ENCODE data around the gene HBG1. TPM values are rescaled to one million over a fixed set of nuclear protein-coding genes. Genes with fewer than 3 reads are reported as not detected.

HBG1 gene
- total RNA-seq, 6 donors from 2014 or later = 2.9 to 4.6 TPM; not detected in 4

DNA sequence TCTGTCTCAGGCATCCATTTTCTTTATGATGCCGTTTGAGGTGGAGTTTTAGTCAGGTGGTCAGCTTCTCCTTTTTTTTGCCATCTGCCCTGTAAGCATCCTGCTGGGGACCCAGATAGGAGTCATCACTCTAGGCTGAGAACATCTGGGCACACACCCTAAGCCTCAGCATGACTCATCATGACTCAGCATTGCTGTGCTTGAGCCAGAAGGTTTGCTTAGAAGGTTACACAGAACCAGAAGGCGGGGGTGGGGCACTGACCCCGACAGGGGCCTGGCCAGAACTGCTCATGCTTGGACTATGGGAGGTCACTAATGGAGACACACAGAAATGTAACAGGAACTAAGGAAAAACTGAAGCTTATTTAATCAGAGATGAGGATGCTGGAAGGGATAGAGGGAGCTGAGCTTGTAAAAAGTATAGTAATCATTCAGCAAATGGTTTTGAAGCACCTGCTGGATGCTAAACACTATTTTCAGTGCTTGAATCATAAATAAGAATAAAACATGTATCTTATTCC, 31.0 kb upstream of the HBG1 start:
- Histone ChIP-seq H3K4me3 (no peak overlapping the region), H3K27ac (no peak overlapping the region), H3K36me3 (no peaks in the 10 kb centered on the region), H3K4me1 (no peaks in the 10 kb centered on the region), H3K27me3 (no peaks in the 10 kb centered on the region), H3K9me3 (no peaks in the 10 kb centered on the region)
- TF ChIP-seq POLR2A (IDR thresholded peaks at IDR 0.05) = no peak
- TF ChIP-seq, protein P1, sequence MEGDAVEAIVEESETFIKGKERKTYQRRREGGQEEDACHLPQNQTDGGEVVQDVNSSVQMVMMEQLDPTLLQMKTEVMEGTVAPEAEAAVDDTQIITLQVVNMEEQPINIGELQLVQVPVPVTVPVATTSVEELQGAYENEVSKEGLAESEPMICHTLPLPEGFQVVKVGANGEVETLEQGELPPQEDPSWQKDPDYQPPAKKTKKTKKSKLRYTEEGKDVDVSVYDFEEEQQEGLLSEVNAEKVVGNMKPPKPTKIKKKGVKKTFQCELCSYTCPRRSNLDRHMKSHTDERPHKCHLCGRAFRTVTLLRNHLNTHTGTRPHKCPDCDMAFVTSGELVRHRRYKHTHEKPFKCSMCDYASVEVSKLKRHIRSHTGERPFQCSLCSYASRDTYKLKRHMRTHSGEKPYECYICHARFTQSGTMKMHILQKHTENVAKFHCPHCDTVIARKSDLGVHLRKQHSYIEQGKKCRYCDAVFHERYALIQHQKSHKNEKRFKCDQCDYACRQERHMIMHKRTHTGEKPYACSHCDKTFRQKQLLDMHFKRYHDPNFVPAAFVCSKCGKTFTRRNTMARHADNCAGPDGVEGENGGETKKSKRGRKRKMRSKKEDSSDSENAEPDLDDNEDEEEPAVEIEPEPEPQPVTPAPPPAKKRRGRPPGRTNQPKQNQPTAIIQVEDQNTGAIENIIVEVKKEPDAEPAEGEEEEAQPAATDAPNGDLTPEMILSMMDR (IDR thresholded peaks at IDR 0.05) = no peak
- no peak for TF ChIP-seq EP300 (IDR thresholded peaks at IDR 0.05)
- no peak for TF ChIP-seq POLR2AphosphoS5 (IDR thresholded peaks at IDR 0.05)
- peak; percentile 39 to 43 for DNase-seq
- 57 to 70% methylated on average over 3 of the region's 3 CpGs for WGBS, 2 donors
- peak; percentile 57 to 90 for ATAC-seq (ENCODE audit: low FRiP score in 2 of 2)

- ATAC-seq (ENCODE audit: low FRiP score in 2 of 2) = no peak
- 76 to 83% methylated on average over 4 of the region's 4 CpGs for WGBS, 2 donors
- H3K27ac ChIP-seq = no peak overlapping the region
- no peaks in the 10 kb centered on the region for H3K4me1 ChIP-seq
- DNase-seq = no peak
- TF ChIP-seq POLR2A (IDR thresholded peaks at IDR 0.05) (no peak), EP300 (IDR thresholded peaks at IDR 0.05) (no peak), POLR2AphosphoS5 (IDR thresholded peaks at IDR 0.05) (no peak)
- TF ChIP-seq, protein P1 (IDR thresholded peaks at IDR 0.05) = no peak
- no peaks in the 10 kb centered on the region for H3K36me3 ChIP-seq
- no peaks in the 10 kb centered on the region for H3K27me3 ChIP-seq
- no peak overlapping the region for H3K4me3 ChIP-seq
- no peaks in the 10 kb centered on the region for H3K9me3 ChIP-seq
Measured at GRCh38 chr11:5279471-5280090, 29.9 kb upstream of the HBG1 start.

GRCh38 chr11:5277807-5278382, 28.2 kb upstream of the HBG1 start:
- TF ChIP-seq POLR2AphosphoS5 (IDR thresholded peaks at IDR 0.05) (no peak), POLR2A (IDR thresholded peaks at IDR 0.05) (no peak), EP300 (IDR thresholded peaks at IDR 0.05) (no peak)
- TF ChIP-seq, protein P1 (IDR thresholded peaks at IDR 0.05) = no peak
- no peaks in the 10 kb centered on the region for H3K27me3 ChIP-seq
- H3K4me1 ChIP-seq = no peaks in the 10 kb centered on the region
- H3K36me3 ChIP-seq = no peaks in the 10 kb centered on the region
- H3K27ac ChIP-seq = no peak overlapping the region
- 75 to 79% methylated on average over 1 of the region's 1 CpG for WGBS, 2 donors
- H3K9me3 ChIP-seq = no peaks in the 10 kb centered on the region
- no peak overlapping the region for H3K4me3 ChIP-seq
- no peak for DNase-seq
- ATAC-seq (ENCODE audit: low FRiP score in 2 of 2) = no peak

- DNase-seq = no peak
- H3K36me3 ChIP-seq = no peaks in the 10 kb centered on the region
- no peaks in the 10 kb centered on the region for H3K9me3 ChIP-seq
- H3K27me3 ChIP-seq = no peaks in the 10 kb centered on the region
- H3K27ac ChIP-seq = no peak overlapping the region
- whole genome bisulfite sequencing, 2 donors = 77 to 85% methylated on average over 2 of the region's 2 CpGs
- no peak overlapping the region for H3K4me3 ChIP-seq
- ATAC-seq (ENCODE audit: low FRiP score in 2 of 2) = no peak
- TF ChIP-seq POLR2AphosphoS5 (IDR thresholded peaks at IDR 0.05) (no peak), POLR2A (IDR thresholded peaks at IDR 0.05) (no peak), EP300 (IDR thresholded peaks at IDR 0.05) (no peak)
- TF ChIP-seq, protein P1 (IDR thresholded peaks at IDR 0.05) = no peak
- no peaks in the 10 kb centered on the region for H3K4me1 ChIP-seq
Measured at GRCh38 chr11:5276697-5277096, 27.0 kb upstream of the HBG1 start.
